ENCODE measurements around the gene ALDH1L2.

GRCh38 chr12:105047308-105047707 is 37.0 kb downstream of the ALDH1L2 start:
- TF ChIP-seq CTCF (IDR thresholded peaks at IDR 0.05) (no peak), REST (IDR thresholded peaks at IDR 0.05) (no peak), EP300 (IDR thresholded peaks at IDR 0.05) (no peak), MAZ (IDR thresholded peaks at IDR 0.05; ENCODE audit: borderline replicate concordance, low read depth, low read length) (no peak), POLR2AphosphoS2 (conservative IDR thresholded peaks at IDR 0.05; ENCODE audit: low read length) (no peak)
